ENCODE data around the gene YBEY.

DNA sequence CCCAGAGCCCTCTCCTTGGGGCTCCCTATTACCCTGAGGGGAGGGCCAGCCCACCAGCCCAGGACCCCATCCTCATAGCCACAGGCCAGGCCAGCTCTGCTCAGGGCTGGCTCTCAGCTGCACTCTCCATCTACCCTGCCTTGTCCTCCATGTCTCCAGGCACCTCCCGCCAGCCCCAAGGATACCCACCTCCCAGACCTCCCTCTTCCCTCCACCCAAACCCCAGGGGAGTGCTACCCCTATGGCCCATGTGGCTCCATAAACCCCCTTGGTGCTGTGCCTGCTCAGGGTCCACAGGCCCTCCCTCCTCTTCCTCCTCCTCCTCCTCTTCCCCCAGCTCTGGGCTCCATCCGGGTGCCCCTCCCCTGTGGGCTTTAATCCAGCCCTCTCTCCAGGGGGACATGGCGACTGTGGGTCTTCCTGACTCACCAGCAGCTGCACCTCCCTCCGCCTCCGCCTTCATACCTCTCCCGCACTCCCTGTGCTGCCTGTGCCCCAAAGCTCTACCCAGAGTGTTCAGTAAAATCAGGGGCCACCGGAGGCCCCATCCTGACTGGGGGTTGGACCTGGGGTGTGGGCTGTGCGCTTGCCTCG lies 9.1 kb downstream of the YBEY start:
- TF ChIP-seq POLR2A (IDR thresholded peaks at IDR 0.05), result no peak
- TF ChIP-seq CTCF (IDR thresholded peaks at IDR 0.05), result no peak

Measured in heart left ventricle (tissue), 13 donors.